HepG2 (cell line): ENCODE measurements around the gene RBMS2. TPM values are rescaled to one million over a fixed set of nuclear protein-coding genes. Genes with fewer than 3 reads are reported as not detected.

ENCODE experiments used
- DNMT1 ChIP-seq: sonication (generic); formaldehyde crosslinking; IDR thresholded peaks from 2 replicates; pipeline ENCODE4 v1.5.1; 2020; ENCODE audit warnings: mild to moderate bottlenecking, missing genetic modification reagents
- EHMT2 ChIP-seq: fragments of 200-600 bp; sonication (generic); IDR thresholded peaks from 2 replicates; pipeline ENCODE4 v1.7.0; 2017; ENCODE audit warnings: antibody characterized with exemption, low read depth, low read length, borderline replicate concordance
- HOXA3 ChIP-seq: sonication (generic); formaldehyde crosslinking; IDR thresholded peaks from 2 replicates; pipeline ENCODE4 v1.5.0; 2020; ENCODE audit warnings: missing genetic modification reagents
- JDP2 ChIP-seq: sonication (generic); formaldehyde crosslinking; IDR thresholded peaks from 2 replicates; pipeline ENCODE4 v1.8.1; 2022; ENCODE audit warnings: missing genetic modification reagents, borderline replicate concordance
- MAZ ChIP-seq, 2 experiments: sonication (generic) in 1 of 2; formaldehyde crosslinking in 1 of 2; IDR thresholded peaks; 2 replicates each; pipeline versions ENCODE4 v1.5.0 to v1.6.1; 2012 to 2020; ENCODE audit warnings: low read depth in 2 of 2, mild to moderate bottlenecking in 2 of 2, borderline replicate concordance in 1 of 2, improper control_type of control experiment in 1 of 2, low read length in 1 of 2, missing genetic modification reagents in 1 of 2, moderate library complexity in 1 of 2
- NFE2 ChIP-seq: sonication (generic); formaldehyde crosslinking; IDR thresholded peaks from 2 replicates; pipeline ENCODE4 v1.4.0; 2020; ENCODE audit warnings: missing genetic modification reagents
- PAX8 ChIP-seq: sonication (generic); formaldehyde crosslinking; IDR thresholded peaks from 2 replicates; pipeline ENCODE4 v1.8.0; 2022; ENCODE audit warnings: mild to moderate bottlenecking, missing genetic modification reagents, borderline replicate concordance
- PHF20 ChIP-seq: sonication (generic); formaldehyde crosslinking; IDR thresholded peaks from 2 replicates; pipeline ENCODE4 v1.5.0; 2020; ENCODE audit warnings: mild to moderate bottlenecking, missing genetic modification reagents
- PLRG1 ChIP-seq: fragments of 450-650 bp; conservative IDR thresholded peaks from 2 replicates; pipeline ENCODE4 v1.6.1; 2016
- RFX3 ChIP-seq: IDR thresholded peaks from 2 replicates; pipeline ENCODE4 v1.6.1; 2016; ENCODE audit warnings: missing biosample characterization, missing genetic modification reagents
- SCMH1 ChIP-seq: sonication (generic); formaldehyde crosslinking; IDR thresholded peaks from 2 replicates; pipeline ENCODE4 v1.9.0; 2021; ENCODE audit warnings: missing genetic modification reagents, mild to moderate bottlenecking, borderline replicate concordance
- SIN3A ChIP-seq: IDR thresholded peaks from 2 replicates; pipeline ENCODE4 v1.6.1; 2011; ENCODE audit warnings: low read depth, mild to moderate bottlenecking, control low read depth, low read length, borderline replicate concordance
- SIN3B ChIP-seq: fragments of 150-350 bp; IDR thresholded peaks from 2 replicates; pipeline ENCODE4 v1.6.1; 2014; ENCODE audit warnings: low read length
- SNAI1 ChIP-seq: sonication (generic); formaldehyde crosslinking; IDR thresholded peaks from 2 replicates; pipeline ENCODE4 v1.5.0; 2020; ENCODE audit warnings: mild to moderate bottlenecking, missing genetic modification reagents, borderline replicate concordance
- SP4 ChIP-seq: sonication (generic); formaldehyde crosslinking; IDR thresholded peaks from 2 replicates; pipeline ENCODE4 v1.8.1; 2023; ENCODE audit warnings: mild to moderate bottlenecking, missing genetic modification reagents
- THAP8 ChIP-seq: sonication (generic); formaldehyde crosslinking; IDR thresholded peaks from 2 replicates; pipeline ENCODE4 v1.5.1; 2020; ENCODE audit warnings: missing genetic modification reagents, mild to moderate bottlenecking, borderline replicate concordance
- USF2 ChIP-seq, 2 experiments: sonication (generic) in 1 of 2; formaldehyde crosslinking in 1 of 2; IDR thresholded peaks; 2 replicates each; pipeline versions ENCODE4 v1.5.1 to v1.6.1; 2011 to 2020; ENCODE audit warnings: borderline replicate concordance in 1 of 2, low read depth in 1 of 2, low read length in 1 of 2, mild to moderate bottlenecking in 1 of 2, missing genetic modification reagents in 1 of 2, moderate library complexity in 1 of 2
- ZEB1 ChIP-seq: IDR thresholded peaks from 2 replicates; pipeline ENCODE4 v1.6.1; 2012; ENCODE audit warnings: mild to moderate bottlenecking, low read depth, inconsistent platforms; ENCODE audit not compliant: insufficient replicate concordance
- ZFP36L2 ChIP-seq: sonication (generic); formaldehyde crosslinking; IDR thresholded peaks from 2 replicates; pipeline ENCODE4 v1.4.0; 2020; ENCODE audit warnings: missing genetic modification reagents
- ZNF326 ChIP-seq: sonication (generic); formaldehyde crosslinking; IDR thresholded peaks from 2 replicates; pipeline ENCODE4 v1.4.0; 2020; ENCODE audit warnings: missing genetic modification reagents, borderline replicate concordance
- ZNF331 ChIP-seq: sonication (generic); formaldehyde crosslinking; IDR thresholded peaks from 2 replicates; pipeline ENCODE4 v1.4.0; 2020; ENCODE audit warnings: missing genetic modification reagents
- ZNF337 ChIP-seq: sonication (generic); formaldehyde crosslinking; IDR thresholded peaks from 2 replicates; pipeline ENCODE4 v1.5.1; 2020; ENCODE audit warnings: missing genetic modification reagents, low read depth, mild to moderate bottlenecking, borderline replicate concordance
- ZNF530 ChIP-seq: sonication (generic); formaldehyde crosslinking; IDR thresholded peaks from 2 replicates; pipeline ENCODE4 v1.5.0; 2020; ENCODE audit warnings: low read depth, mild to moderate bottlenecking, missing genetic modification reagents
- ZNF570 ChIP-seq: sonication (generic); formaldehyde crosslinking; IDR thresholded peaks from 2 replicates; pipeline ENCODE4 v1.4.0; 2020; ENCODE audit warnings: mild to moderate bottlenecking, missing genetic modification reagents, borderline replicate concordance
- ZNF720 ChIP-seq: sonication (generic); formaldehyde crosslinking; IDR thresholded peaks from 2 replicates; pipeline ENCODE4 v1.4.0; 2020; ENCODE audit warnings: missing genetic modification reagents
- ZNF75D ChIP-seq: sonication (generic); formaldehyde crosslinking; IDR thresholded peaks from 2 replicates; pipeline ENCODE4 v1.8.1; 2023; ENCODE audit warnings: missing genetic modification reagents, mild to moderate bottlenecking, borderline replicate concordance
- ZNF777 ChIP-seq: sonication (generic); formaldehyde crosslinking; IDR thresholded peaks from 2 replicates; pipeline ENCODE4 v1.4.0; 2020; ENCODE audit warnings: missing genetic modification reagents
- ZNF878 ChIP-seq: sonication (generic); formaldehyde crosslinking; IDR thresholded peaks from 2 replicates; pipeline ENCODE4 v1.8.1; 2023; ENCODE audit warnings: mild to moderate bottlenecking, missing genetic modification reagents, moderate library complexity
- polyA plus RNA-seq, 8 experiments: library from polyadenylated mRNA; depleted of rRNA in 3 of 8; stranded (reverse) in 7 of 8; unstranded in 1 of 8; fragments of >200 nt; fragmentation: Illumina TruSeq in 4 of 8; extraction: Trizol in 4 of 8; gene quantifications; 2 replicates each; pipeline versions ENCODE4 v1.2.1 to v1.2.3, GENCODE V29; 2011 to 2016; ENCODE audit warnings: low read depth in 4 of 8, missing spikeins in 1 of 8, mixed read lengths in 1 of 8; ENCODE audit not compliant: insufficient read depth in 1 of 8
- total RNA-seq, 5 experiments: library from RNA; depleted of rRNA; stranded (reverse); fragments of >200 nt; fragmentation: Illumina TruSeq; extraction: Trizol; gene quantifications; 2 replicates each; pipeline ENCODE4 v1.2.3, GENCODE V29; 2016; ENCODE audit warnings: low read depth in 1 of 5

RBMS2 gene
- total and polyA plus RNA-seq, 2 of the 13 experiments (the other 11 are each of a cell fraction or from before 2014, with no cell fraction given): 0.53 to 7.4 TPM

GRCh38 chr12:56630180-56630632, 108.6 kb downstream of the RBMS2 start, which contains the start of gene BAZ2A (continued):
- no peak for TF ChIP-seq THAP8 (CRISPR knock-in tag)
- TF ChIP-seq DNMT1 (CRISPR knock-in tag): 0 out of 2 replicates have a peak, but pooled peaks have one; percentile 69
- TF ChIP-seq NFE2 (CRISPR knock-in tag): no peak
- no peak for TF ChIP-seq SCMH1 (CRISPR knock-in tag)
- TF ChIP-seq ZNF777 (CRISPR knock-in tag): no peak
- TF ChIP-seq ZNF530: no peak
- TF ChIP-seq ZNF878 (CRISPR knock-in tag): no peak
- TF ChIP-seq JDP2 (CRISPR knock-in tag): no peak
- peak; percentile 73; the same call in 1 of the 2 replicates for TF ChIP-seq ZNF331 (CRISPR knock-in tag)
- TF ChIP-seq SNAI1 (CRISPR knock-in tag): no peak
- TF ChIP-seq USF2 (IDR thresholded peaks at IDR 0.05; ENCODE audit: low read depth, low read length): no peak
- TF ChIP-seq USF2 (CRISPR knock-in tag; IDR thresholded peaks at IDR 0.05; ENCODE audit: borderline replicate concordance): no peak
- TF ChIP-seq ZNF75D (CRISPR knock-in tag): no peak
- TF ChIP-seq RFX3 (CRISPR knock-in tag): no peak
- TF ChIP-seq ZNF337 (CRISPR knock-in tag): no peak
- TF ChIP-seq SP4: peak; percentile 81
- peak; percentile 85; the same call in 1 of the 2 replicates for TF ChIP-seq SIN3A
- peak; percentile 93 for TF ChIP-seq HOXA3 (CRISPR knock-in tag)
- no peak for TF ChIP-seq ZFP36L2
- TF ChIP-seq ZNF570 (CRISPR knock-in tag): no peak
- no peak for TF ChIP-seq EHMT2
- TF ChIP-seq PAX8 (CRISPR knock-in tag): no peak
- no peak for TF ChIP-seq SIN3B
- no peak for TF ChIP-seq ZNF326 (CRISPR knock-in tag)
- no peak for TF ChIP-seq PLRG1
- TF ChIP-seq ZNF720 (CRISPR knock-in tag): no peak
- no peak for TF ChIP-seq PHF20 (CRISPR knock-in tag)
- peak; percentile 88 for TF ChIP-seq MAZ (IDR thresholded peaks at IDR 0.05; ENCODE audit: borderline replicate concordance, low read depth, low read length)
- peak; percentile 83; the same call in 1 of the 2 replicates for TF ChIP-seq MAZ (CRISPR knock-in tag; IDR thresholded peaks at IDR 0.05; ENCODE audit: low read depth)
- no peak for TF ChIP-seq ZEB1
